Measurements from ENCODE around the gene MPIG6B. TPM values are rescaled to one million over a fixed set of nuclear protein-coding genes. Genes with fewer than 3 reads are reported as not detected.

MPIG6B gene
- total RNA-seq, 1 experiment from 2014 or later: not detected

DNA sequence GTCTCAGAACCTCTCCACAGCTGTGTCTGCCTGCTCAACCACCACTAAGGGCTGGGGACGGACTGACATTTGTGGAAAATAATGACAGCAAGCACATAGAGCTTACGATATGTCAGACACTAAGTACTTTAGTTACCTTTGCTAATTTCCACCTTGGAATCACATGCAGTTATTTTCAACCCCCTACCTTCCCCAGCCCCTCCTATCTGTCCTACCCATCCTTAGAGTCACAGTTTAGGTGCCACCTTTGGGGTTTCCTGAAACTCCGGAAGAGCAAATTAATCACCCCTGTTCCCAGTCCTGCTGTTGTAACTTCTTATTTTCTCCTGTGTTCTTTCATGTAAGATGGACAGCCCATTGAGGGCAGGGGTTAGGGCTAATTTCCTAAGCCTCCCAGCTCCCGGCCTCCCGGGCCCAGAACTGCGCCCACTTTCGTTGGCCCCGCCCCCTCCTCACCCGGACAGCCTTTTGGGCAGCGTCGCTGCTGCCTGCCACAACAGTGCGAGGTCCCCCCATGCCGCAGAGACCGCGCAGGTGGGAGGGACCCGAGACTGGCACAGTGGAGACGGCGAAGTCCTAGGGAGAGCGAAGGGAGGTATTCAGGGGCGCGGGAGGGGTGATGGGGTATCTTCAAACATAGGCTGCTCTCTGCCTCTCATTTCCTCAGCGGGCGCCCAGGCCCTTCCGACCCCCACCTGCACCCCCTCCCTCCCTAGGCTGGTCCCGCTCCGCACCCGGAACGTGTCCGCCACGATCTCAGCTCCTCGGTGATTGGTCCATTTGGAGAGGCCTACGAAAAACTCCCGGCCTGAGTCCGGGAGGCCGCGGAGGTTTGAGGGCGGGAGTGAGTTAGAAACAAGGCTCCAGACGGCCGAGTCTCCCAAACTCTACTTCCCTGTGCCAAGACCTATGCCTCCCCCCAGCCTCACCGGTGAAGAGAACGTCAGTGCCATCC, 4.8 kb downstream of the MPIG6B start:
- H3K36me3 Mint-ChIP-seq (ENCODE audit: insufficient read depth in 1 of 3, low read depth in 3 of 3): peaks cover 27 to 61% (median 55%) of the 10 kb centered on the region in 3 experiments
- H3K27me3 Mint-ChIP-seq (ENCODE audit: low read depth): no peaks in the 10 kb centered on the region
- no peak overlapping the region for H2BK120ac ChIP-seq (ENCODE audit: low read depth, low read length, poor library complexity, severe bottlenecking)
- H3K27me3 ChIP-seq (ENCODE audit: insufficient read depth, low read length): no peaks in the 10 kb centered on the region
- H2BK5ac ChIP-seq (ENCODE audit: insufficient read length, low read length): no peak overlapping the region
- DNase-seq: no peak
- no peaks in the 10 kb centered on the region for H3K9me3 ChIP-seq (ENCODE audit: control insufficient read depth, low read depth, low read length)
- H3K4me3 Mint-ChIP-seq: peak overlapping the region; percentile 83 to 98
- no peak overlapping the region for H3T11ph ChIP-seq (ENCODE audit: low read length)
- H3K23ac ChIP-seq (ENCODE audit: insufficient read length, low read depth, low read length): no peak overlapping the region
- H3K4me1 ChIP-seq (ENCODE audit: insufficient read depth, low read length): no peaks in the 10 kb centered on the region
- H2BK20ac ChIP-seq (ENCODE audit: low read depth, low read length, poor library complexity, severe bottlenecking): no peak overlapping the region
- H4K8ac ChIP-seq (replicated peaks; ENCODE audit: insufficient read length, low read depth, low read length): no peak overlapping the region
- no peaks in the 10 kb centered on the region for H3K79me2 ChIP-seq (ENCODE audit: insufficient read depth, low read length)
- no peak overlapping the region for H3K4ac ChIP-seq (ENCODE audit: low read depth, low read length)
- H3K23me2 ChIP-seq (ENCODE audit: insufficient read length, low read depth, low read length, poor library complexity, severe bottlenecking): peaks cover 9% of the 10 kb centered on the region
- H3K27ac ChIP-seq (ENCODE audit: insufficient read length, low read depth, low read length): no peak overlapping the region
- H3K4me1 Mint-ChIP-seq: peaks cover 15 to 20% of the 10 kb centered on the region in 2 experiments
- no peak overlapping the region for H2AFZ ChIP-seq (ENCODE audit: low read length)
- no peak for TF ChIP-seq CTCF (conservative IDR thresholded peaks at IDR 0.05)
- no peaks in the 10 kb centered on the region for H4K20me1 ChIP-seq (ENCODE audit: control insufficient read depth, insufficient read depth, insufficient read length)
- no peak overlapping the region for H3K9ac ChIP-seq (ENCODE audit: extremely low read depth, insufficient read length, low read length)
- no peak overlapping the region for H3K18ac ChIP-seq (ENCODE audit: insufficient read length, low read depth, low read length)
- H3K9me3 Mint-ChIP-seq: no peaks in the 10 kb centered on the region; a peak in 2 of 5 replicates
- H2BK12ac ChIP-seq (ENCODE audit: insufficient read length, low read depth, low read length): no peak overlapping the region
- H3K79me1 ChIP-seq (ENCODE audit: insufficient read depth, low read depth, low read length, poor library complexity, severe bottlenecking): no peaks in the 10 kb centered on the region
- H4K5ac ChIP-seq (ENCODE audit: insufficient read length, low read depth, low read length): no peak overlapping the region
- no peak overlapping the region for H2AK5ac ChIP-seq (ENCODE audit: insufficient read length, low read length)
- no peak overlapping the region; a peak in 1 of 7 replicates for H3K27ac Mint-ChIP-seq
- H3K56ac ChIP-seq (ENCODE audit: insufficient read length, low read depth, low read length): no peak overlapping the region
- no peak overlapping the region for H2BK15ac ChIP-seq (ENCODE audit: low read depth, low read length)
- H3K4me2 ChIP-seq (ENCODE audit: insufficient read depth, insufficient read length, low read length): no peak overlapping the region
- H4K91ac ChIP-seq (ENCODE audit: insufficient read length, low read depth, low read length): no peak overlapping the region
- WGBS (ENCODE audit: extremely low coverage, insufficient read length, low lambda C conversion rate): no CpG with 5 or more reads among the region's 41 CpGs
- H3K14ac ChIP-seq (ENCODE audit: insufficient read depth, low read length): no peak overlapping the region
